HT1080 (cell line): Measurements from ENCODE around the gene BSG. TPM values are rescaled to one million over a fixed set of nuclear protein-coding genes. Genes with fewer than 3 reads are reported as not detected.

ENCODE experiments used
- DNase-seq: peaks from one replicate; pipeline ENCODE4 v3.0.0-alpha.2; 2015; ENCODE audit warnings: low read depth
- total RNA-seq: library from RNA; depleted of rRNA; stranded (reverse); fragments of >200 nt; shearing (Covaris generic); gene quantifications from 2 replicates; pipeline ENCODE4 v1.2.3, GENCODE V29; 2014

BSG gene
- total RNA-seq, 1 experiment from 2014 or later, result 545 TPM

GRCh38 chr19:585551-586110, 13.2 kb downstream of the BSG start:
- DNase-seq, result no peak

- peak; percentile 59 for DNase-seq
Observed at GRCh38 chr19:588093-588740, 15.8 kb downstream of the BSG start.

GRCh38 chr19:588741-589692, 16.6 kb downstream of the BSG start:
- DNase-seq, result no peak

DNA sequence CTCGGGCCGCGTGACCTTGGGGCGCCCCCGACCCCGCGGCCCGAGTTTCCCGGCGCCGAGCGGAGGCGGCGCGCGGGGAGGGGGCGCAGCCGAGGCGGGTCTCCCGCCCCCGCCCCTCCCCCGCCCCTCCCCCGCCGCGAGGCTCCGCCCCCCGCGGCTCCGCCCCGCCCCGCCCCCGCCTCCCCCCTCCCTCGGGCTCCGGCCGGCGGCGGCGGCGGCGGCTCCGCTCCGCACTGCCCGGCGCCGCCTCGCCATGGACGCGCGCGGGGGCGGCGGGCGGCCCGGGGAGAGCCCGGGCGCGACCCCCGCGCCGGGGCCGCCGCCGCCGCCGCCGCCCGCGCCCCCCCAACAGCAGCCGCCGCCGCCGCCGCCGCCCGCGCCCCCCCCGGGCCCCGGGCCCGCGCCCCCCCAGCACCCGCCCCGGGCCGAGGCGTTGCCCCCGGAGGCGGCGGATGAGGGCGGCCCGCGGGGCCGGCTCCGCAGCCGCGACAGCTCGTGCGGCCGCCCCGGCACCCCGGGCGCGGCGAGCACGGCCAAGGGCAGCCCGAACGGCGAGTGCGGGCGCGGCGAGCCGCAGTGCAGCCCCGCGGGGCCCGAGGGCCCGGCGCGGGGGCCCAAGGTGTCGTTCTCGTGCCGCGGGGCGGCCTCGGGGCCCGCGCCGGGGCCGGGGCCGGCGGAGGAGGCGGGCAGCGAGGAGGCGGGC, 17.4 kb downstream of the BSG start, which contains the start of gene HCN2:
Gene HCN2 (plus strand): TSS at position 189 of the 703 bp plus-strand sequence. CDS start 65 bp downstream, at position 254.
- DNase-seq, result no peak

- no peak for DNase-seq
Observed at GRCh38 chr19:590396-590745, 18.0 kb downstream of the BSG start.

- DNase-seq, result no peak
Observed at GRCh38 chr19:590750-591098, 18.3 kb downstream of the BSG start.

GRCh38 chr19:591099-591958, 18.9 kb downstream of the BSG start:
- DNase-seq, result no peak

GRCh38 chr19:592101-592500, 19.7 kb downstream of the BSG start:
- no peak for DNase-seq

- no peak for DNase-seq
Observed at GRCh38 chr19:593055-593454, 20.7 kb downstream of the BSG start.

GRCh38 chr19:593505-593904, 21.1 kb downstream of the BSG start:
- DNase-seq, result no peak

GRCh38 chr19:594265-594870, 22.0 kb downstream of the BSG start:
- DNase-seq, result no peak

GRCh38 chr19:595326-596262, 23.2 kb downstream of the BSG start:
- DNase-seq, result no peak

GRCh38 chr19:596263-596655, 23.9 kb downstream of the BSG start:
- DNase-seq, result no peak

- no peak for DNase-seq
Observed at GRCh38 chr19:597406-598315, 25.3 kb downstream of the BSG start.

DNA sequence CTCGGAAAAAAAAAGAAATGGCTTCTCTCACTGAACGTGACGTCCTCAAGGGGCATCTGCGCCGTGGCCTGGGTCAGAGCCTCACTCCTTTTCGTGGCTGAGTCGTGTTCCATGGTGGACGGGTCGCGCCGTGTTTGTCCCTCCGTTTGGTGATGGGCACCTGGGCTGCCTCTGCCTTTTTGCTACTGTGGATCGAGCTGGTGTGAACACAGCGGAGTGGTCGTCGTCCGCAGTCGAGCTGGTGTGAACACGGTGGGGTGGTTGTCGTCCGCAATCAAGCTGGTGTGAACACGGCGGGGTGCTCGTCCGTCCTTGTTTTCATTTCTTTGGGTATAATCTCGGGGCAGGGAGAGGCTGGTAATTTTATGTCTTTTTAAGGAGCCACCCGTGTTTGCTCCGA, 28.9 kb downstream of the BSG start:
- DNase-seq, result no peak

DNA sequence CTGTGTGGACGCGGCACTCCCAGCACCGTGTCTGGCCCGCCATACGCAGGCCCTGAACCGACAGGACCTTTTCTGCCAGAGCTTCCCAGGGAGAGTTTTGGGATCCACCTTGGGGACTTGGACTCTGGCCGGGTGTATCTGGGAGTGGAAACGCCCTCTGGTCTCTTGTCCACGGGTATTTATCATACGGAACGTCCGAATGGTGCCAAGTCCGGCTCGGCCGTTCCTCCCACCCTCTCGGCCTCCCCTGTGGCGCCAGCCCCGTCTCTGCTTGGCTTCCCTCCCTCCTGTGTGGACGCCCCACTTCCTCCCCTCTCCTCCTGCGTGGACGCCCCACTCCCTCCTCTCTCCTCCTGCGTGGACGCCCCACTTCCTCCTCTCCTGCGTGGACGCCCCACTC, 29.4 kb downstream of the BSG start:
- no peak for DNase-seq

GRCh38 chr19:602391-603301, 30.2 kb downstream of the BSG start:
- DNase-seq, result no peak
